Kidney (tissue), 14 donors: ENCODE results near the gene PIEZO2. TPM values are rescaled to one million over a fixed set of nuclear protein-coding genes. Genes with fewer than 3 reads are reported as not detected.
"Not testable (repeated sequence)": the region's sequence is repeated elsewhere in the genome, so short reads cannot be mapped to it uniquely, and the experiment has no call there.

Source experiments
- DNase-seq, 5 donors: peaks; one replicate each; pipeline ENCODE4 v3.0.0-alpha.2; 2013 to 2020
- FAIRE-seq: peaks from 2 replicates; lab custom pipeline; 2012; peaks lifted over from hg19 to GRCh38; lab: Jason Lieb, UNC
- H3K27ac ChIP-seq, 2 donors: one replicate each; pipeline ENCODE4 v1.7.0; 2013; ENCODE audit warnings: low read depth in 2 of 2, low read length in 2 of 2, inconsistent platforms in 1 of 2
- H3K27me3 ChIP-seq: one replicate; pipeline ENCODE4 v1.7.1; 2013; ENCODE audit warnings: low read length, inconsistent platforms; ENCODE audit not compliant: control insufficient read depth, insufficient read depth
- H3K36me3 ChIP-seq, 3 donors: one replicate each; pipeline versions ENCODE4 v1.7.0 to v1.7.1; 2013; ENCODE audit warnings: low read length in 3 of 3, control low read depth in 1 of 3, inconsistent platforms in 1 of 3; ENCODE audit not compliant: insufficient read depth in 3 of 3, control insufficient read depth in 2 of 3
- H3K4me1 ChIP-seq, 3 donors: one replicate each; pipeline versions ENCODE4 v1.7.0 to v1.7.1; 2013; ENCODE audit warnings: low read length in 3 of 3, inconsistent platforms in 1 of 3, low read depth in 1 of 3; ENCODE audit not compliant: control insufficient read depth in 2 of 3, insufficient read depth in 2 of 3
- H3K4me3 ChIP-seq, 3 donors: one replicate each; pipeline versions ENCODE4 v1.7.0 to v1.8.1; 2013; ENCODE audit warnings: low read length in 3 of 3, control low read depth in 1 of 3, inconsistent platforms in 1 of 3
- H3K9ac ChIP-seq, 3 donors: one replicate each; pipeline versions ENCODE4 v1.7.0 to v1.7.1; 2013; ENCODE audit warnings: low read length in 3 of 3, control low read depth in 1 of 3, inconsistent platforms in 1 of 3
- H3K9me3 ChIP-seq, 3 donors: one replicate each; pipeline versions ENCODE4 v1.7.0 to v1.7.1; 2013; ENCODE audit warnings: low read length in 3 of 3, control low read depth in 1 of 3, inconsistent platforms in 1 of 3; ENCODE audit not compliant: control insufficient read depth in 2 of 3, insufficient read depth in 1 of 3
- CTCF ChIP-seq: IDR thresholded peaks from 3 replicates; pipeline ENCODE4 v1.5.1; 2012; ENCODE audit warnings: mild to moderate bottlenecking, moderate library complexity, borderline replicate concordance; ENCODE audit not compliant: insufficient read depth; ENCODE audit errors: extremely low read depth
- intact Hi-C: fragments of 100-400 bp; cut with DNase I; formaldehyde crosslinking; loops from one replicate; pipeline ENCODE4 v1.11.1; 2022
- polyA plus RNA-seq: library from polyadenylated mRNA; stranded (reverse); fragments of 350-450 nt; fragmentation: Illumina TruSeq; extraction: RNeasy Lipid Tissue Mini Kit (QIAGEN cat#74804); gene quantifications from one replicate; pipeline ENCODE4 v1.2.3, GENCODE V29; 2014; ENCODE audit warnings: low read depth, low replicate concordance; ENCODE audit not compliant: insufficient read depth
- total RNA-seq: library from RNA; stranded (reverse); fragmentation: NEBNext Ultra II Directional; extraction: Animal tissue kit (Norgen Biotek cat#: 25700); gene quantifications from one replicate; pipeline ENCODE4 v1.2.1, GENCODE V29; 2021
- donor health status: control.
- donor health status: control.
- donor health status: control.
- donor health status: control.
- donor health status: control.
- donor health status: DM: yes; HTN: yes; CAD: no.
- donor health status: Normal renal cell carcinoma (clear cell type).

PIEZO2 gene
- total and polyA plus RNA-seq, 2 donors from 2014 or later = 1.1 to 4.1 TPM

GRCh38 chr18:10919851-10920250 is 229.5 kb downstream of the PIEZO2 start:
- no peak for DNase-seq
- no peaks in the 10 kb centered on the region for H3K36me3 ChIP-seq
- intact Hi-C loops = no loop called here
- no peak overlapping the region for H3K4me3 ChIP-seq
- H3K9ac ChIP-seq = no peak overlapping the region
- TF ChIP-seq CTCF = no peak
- H3K27ac ChIP-seq = no peak overlapping the region
- no peaks in the 10 kb centered on the region for H3K9me3 ChIP-seq
- no peaks in the 10 kb centered on the region for H3K4me1 ChIP-seq
- H3K27me3 ChIP-seq = no peaks in the 10 kb centered on the region
- no peak for FAIRE-seq

GRCh38 chr18:10916865-10917264 is 232.5 kb downstream of the PIEZO2 start:
- H3K27ac ChIP-seq = no peak overlapping the region
- peaks cover 0 to 3% (median 0%) of the 10 kb centered on the region in 3 donors for H3K4me1 ChIP-seq
- no peak overlapping the region for H3K4me3 ChIP-seq
- intact Hi-C loops = no loop called here
- DNase-seq (no peak), FAIRE-seq (no peak)
- no peaks in the 10 kb centered on the region for H3K9me3 ChIP-seq
- no peak overlapping the region for H3K9ac ChIP-seq
- H3K36me3 ChIP-seq = no peaks in the 10 kb centered on the region
- H3K27me3 ChIP-seq = no peaks in the 10 kb centered on the region
- no peak for TF ChIP-seq CTCF

GRCh38 chr18:10916387-10916786 is 233.0 kb downstream of the PIEZO2 start:
- DNase-seq (peak in 2 of 5 donors; percentile 32 to 71), FAIRE-seq (no peak)
- no peak for TF ChIP-seq CTCF
- Histone ChIP-seq H3K9ac (no peak overlapping the region), H3K27me3 (no peaks in the 10 kb centered on the region), H3K36me3 (no peaks in the 10 kb centered on the region), H3K4me1 (peaks cover 0 to 3% (median 0%) of the 10 kb centered on the region in 3 donors), H3K9me3 (no peaks in the 10 kb centered on the region), H3K4me3 (no peak overlapping the region), H3K27ac (no peak overlapping the region)
- intact Hi-C loops = no loop called here

GRCh38 chr18:10915748-10916147 is 233.6 kb downstream of the PIEZO2 start:
- FAIRE-seq, DNase-seq, H3K9ac ChIP-seq, H3K27ac ChIP-seq, H3K9me3 ChIP-seq, H3K4me1 ChIP-seq, H3K36me3 ChIP-seq, intact Hi-C loops, H3K4me3 ChIP-seq, H3K27me3 ChIP-seq: not testable (repeated sequence)

- H3K36me3 ChIP-seq = not testable (repeated sequence)
Observed at GRCh38 chr18:10914610-10915009, 234.8 kb downstream of the PIEZO2 start.

More at GRCh38 chr18:10914610-10915009, 234.8 kb downstream of the PIEZO2 start:
- H3K9ac ChIP-seq, FAIRE-seq, H3K4me3 ChIP-seq, DNase-seq, H3K9me3 ChIP-seq, H3K27me3 ChIP-seq, H3K4me1 ChIP-seq, intact Hi-C loops, H3K27ac ChIP-seq: not testable (repeated sequence)
